IPS DF 19.7 (cell line): ENCODE data around the gene ZNF275.
"Not testable (repeated sequence)": the region's sequence is repeated elsewhere in the genome, so short reads cannot be mapped to it uniquely, and the experiment has no call there.

Experiments used
- DNase-seq: peaks from one replicate; pipeline ENCODE4 v3.0.0-alpha.2; 2013; ENCODE audit warnings: low read depth, low spot score

Gene ZNF275

DNA sequence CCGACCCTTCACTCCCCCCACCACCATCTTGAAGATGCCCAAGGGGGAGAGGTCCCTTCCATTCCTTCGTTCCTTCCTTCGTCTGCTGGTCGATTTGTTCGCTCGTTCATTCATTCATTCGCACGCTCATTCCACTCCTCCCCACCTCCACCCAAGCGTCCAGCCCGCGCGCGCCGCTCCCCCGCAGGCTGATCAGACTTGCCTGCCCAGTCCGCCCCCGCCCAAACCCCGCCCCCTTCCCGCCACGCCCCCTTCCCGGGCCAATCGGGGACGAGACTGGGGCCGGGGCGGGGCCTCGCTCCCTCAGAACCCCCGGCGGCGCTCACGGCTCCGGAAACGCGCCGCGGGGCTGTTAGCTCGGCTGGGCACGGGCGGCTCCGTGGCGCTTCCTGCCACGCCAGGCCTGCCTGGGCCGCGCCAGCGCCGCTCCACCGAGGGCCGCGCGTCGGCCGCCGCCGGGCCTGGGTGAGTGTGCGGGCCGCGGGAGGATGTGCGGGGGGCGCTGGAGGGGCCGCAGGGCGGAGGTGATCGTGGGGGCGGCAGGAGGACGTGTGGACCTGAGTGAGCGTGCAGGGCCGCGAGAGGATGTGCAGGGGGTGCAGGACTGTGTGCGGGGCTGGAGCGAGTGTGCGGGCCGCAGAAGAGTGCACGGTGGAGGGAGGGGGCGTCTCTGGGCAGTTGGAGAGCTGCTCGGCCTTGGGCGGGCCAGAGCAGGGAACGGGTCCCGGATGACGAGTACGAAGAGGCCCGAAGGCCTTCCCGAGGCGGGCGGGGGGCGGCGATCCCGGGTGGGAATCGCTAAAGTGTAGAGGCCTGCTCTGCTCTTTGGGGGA is at the start of gene ZNF275:
ZNF275 (plus strand) TSS at position 333 of the 833 bp plus-strand sequence. CDS start 2,527 bp downstream, outside the sequence.
- DNase-seq: no peak

- DNase-seq: not testable (repeated sequence)
These were observed 48.3 kb upstream of the ZNF275 start for GRCh38 chrX:153285678-153286077.

GRCh38 chrX:153288807-153289206 is 45.1 kb upstream of the ZNF275 start:
- not testable (repeated sequence) for DNase-seq

DNA sequence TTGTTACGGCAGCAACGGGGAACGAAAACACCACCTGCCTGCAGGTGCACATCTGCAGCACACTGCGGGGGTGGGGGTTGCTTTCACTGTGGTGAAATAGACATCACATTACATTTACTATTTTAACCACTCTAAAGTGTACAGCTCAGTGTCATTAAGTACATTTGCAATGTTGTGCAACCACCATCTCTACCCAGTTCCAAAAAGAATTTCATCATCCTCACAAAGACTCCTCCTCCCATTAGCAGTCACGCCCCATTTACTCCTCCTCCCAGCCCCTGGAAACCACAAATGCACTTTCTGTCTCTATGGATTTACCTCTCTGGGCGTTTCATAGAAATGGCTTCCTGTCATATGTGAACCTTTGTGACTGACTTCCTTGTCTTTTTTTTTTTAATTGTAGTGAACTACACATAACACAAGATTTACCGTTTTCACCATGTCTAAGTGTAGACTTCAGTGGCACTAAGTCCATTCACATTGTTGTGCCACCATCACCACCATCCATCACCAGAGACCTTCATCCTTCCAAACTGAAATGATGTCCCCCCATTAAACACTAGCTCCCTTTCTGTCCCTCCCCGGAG is 40.4 kb upstream of the ZNF275 start:
- DNase-seq: not testable (repeated sequence)

DNA sequence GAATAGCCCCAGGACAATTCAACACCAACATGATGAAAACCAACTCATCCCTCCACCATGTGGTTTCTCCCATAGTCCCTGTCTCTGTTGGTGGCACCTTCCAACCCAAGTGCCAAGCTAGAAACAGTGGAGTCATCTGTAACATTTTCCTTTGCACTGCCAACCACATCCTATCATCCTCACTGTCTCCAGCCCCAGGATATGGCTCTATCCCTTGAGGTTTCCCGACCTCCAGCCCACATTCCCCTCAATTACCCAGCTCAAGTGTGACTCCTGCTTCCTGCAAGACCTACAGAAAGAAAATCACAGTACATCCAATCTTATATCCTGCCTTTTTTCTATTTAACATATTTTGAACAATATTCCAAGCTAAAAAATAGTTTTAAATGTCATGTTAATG is 36.6 kb upstream of the ZNF275 start:
- DNase-seq: no peak

DNA sequence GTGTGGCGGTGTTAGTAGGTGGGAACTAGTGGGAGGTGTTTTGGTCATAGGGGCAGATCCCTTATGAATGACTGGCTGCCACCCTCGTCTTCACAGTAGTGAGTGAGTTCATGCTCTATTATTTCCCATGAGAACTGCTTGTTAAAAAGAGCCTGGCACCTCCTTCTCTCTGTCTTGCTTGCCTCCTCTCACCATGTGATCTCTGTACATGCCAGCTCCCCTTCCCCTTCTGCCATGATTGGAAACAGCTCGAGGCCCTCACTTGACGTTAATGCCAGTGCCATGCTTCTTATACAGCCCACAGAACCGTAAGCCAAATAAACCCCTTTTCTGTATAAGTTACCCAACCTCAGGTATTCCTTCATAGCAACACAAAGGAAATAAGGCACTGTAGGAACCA is 34.1 kb upstream of the ZNF275 start:
- DNase-seq: no peak

- DNase-seq: no peak
These were observed 32.2 kb upstream of the ZNF275 start for GRCh38 chrX:153301746-153302145.

DNA sequence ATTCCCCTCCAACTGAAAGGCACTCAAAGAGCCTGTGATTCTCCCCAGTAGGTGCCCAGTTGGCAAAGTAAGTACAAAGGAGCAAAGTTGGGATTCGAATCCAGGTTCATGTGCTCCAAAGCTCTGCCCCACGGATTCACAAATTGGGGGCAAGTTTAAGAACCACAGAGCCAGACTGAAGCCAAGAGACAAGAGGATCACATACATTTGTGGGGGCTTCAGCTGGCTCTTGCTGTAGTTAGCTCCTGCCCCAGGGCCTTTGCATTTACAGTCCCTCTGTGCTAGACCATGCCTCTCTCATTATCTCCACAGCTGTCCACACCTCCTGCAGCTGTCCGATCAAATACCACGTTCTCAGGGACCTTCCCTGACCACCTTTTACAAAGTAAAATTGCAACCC is 31.2 kb upstream of the ZNF275 start:
- DNase-seq: no peak

GRCh38 chrX:153303276-153304262 is 30.4 kb upstream of the ZNF275 start:
- no peak for DNase-seq

DNA sequence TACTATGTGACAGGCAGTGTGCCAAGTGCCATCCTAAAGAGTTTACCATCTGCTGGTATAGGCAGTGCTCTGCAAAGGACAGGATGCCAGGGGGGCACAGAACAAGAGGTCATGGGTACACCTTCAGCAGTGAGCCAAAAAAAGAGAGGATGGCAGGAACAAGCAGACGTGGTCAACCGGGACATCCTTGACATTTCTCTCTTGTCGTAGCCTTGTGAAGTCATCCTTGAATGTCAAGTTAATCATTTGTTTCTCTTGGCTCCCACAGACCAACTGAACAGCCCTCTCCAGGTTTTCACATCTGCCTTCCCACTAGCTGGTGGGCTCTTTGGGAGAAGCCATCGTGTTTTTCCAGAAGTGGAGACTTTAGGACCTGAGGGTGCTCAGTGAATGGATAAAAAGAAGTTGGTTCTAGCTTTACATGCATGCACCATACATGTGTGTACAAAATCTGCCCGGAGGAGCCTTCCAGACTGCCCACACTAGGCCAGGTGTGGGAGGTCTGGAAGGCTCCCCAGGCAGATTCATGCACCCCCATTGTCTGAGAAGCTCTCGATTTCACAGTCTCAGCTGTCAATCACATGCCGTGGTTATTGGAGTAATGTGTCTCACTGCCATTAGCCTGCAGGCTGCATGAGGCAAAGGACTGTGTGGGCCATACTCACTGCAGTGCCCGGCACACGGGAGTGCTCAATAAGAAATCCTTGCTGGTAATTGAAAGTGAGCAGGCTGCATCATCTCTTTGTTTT is 28.8 kb upstream of the ZNF275 start:
- no peak for DNase-seq

DNA sequence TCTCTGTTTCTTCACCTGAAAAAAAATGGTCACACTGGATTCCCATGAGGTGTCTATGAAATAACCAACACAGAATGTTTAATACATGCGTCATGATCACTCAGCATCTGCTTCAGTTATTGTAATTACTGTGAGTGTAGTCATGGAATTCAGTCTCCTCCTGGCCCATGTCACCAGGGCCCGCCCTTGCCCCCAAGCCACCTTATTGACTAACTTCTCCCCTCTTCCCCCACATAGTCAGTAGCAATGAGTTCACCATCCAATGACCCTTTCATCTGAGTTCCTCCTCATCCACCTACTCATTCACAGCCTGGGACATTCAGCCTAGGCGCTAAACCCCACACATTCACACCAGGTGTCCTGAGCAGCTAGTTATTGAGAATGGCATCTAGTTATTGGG is 28.0 kb upstream of the ZNF275 start:
- DNase-seq: no peak

- no peak for DNase-seq
These were observed 27.3 kb upstream of the ZNF275 start for GRCh38 chrX:153306527-153307115.

DNA sequence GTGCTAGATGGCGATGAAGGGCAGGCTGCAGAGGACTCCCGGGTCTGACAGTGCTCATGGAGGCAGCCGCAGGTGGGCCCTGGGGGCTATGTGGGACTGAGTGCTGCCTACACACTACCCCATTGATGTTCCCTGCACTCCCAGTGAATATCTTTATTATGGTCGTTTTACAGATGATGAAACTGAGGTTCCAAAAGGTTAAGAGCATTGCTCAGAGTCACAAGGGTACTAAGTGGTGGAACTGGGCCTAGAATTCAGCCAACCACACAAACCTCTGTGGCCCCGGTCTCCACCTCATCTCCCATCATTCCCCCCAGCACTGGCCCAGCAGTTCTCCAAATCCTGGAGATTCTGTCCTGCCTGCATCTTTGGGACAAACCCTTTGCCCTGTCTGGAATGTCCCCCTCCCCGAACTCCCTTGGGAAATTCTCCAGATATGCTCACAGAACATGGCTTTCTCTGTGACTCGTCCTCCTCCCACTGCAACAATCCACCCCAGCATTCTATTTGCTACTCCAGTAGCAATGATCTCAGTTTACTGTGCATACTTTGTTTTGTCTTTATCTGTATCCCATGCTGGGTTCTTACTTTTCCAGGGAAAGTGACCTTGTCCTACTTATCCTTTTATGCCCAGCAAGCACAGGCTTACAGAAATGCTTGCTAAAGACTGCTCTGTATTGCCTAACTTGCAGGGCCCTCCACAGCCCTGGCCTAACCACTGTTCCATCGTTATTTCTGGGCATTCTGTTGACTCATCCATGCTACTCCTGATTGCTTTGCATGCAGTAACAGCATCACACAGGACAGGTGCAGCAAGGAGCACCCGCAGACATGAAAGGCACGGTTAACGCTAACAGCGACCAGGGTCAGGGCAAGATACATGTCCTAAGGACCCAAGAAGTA is 26.4 kb upstream of the ZNF275 start:
- no peak for DNase-seq

GRCh38 chrX:153310901-153311300 is 23.1 kb upstream of the ZNF275 start:
- no peak for DNase-seq

DNA sequence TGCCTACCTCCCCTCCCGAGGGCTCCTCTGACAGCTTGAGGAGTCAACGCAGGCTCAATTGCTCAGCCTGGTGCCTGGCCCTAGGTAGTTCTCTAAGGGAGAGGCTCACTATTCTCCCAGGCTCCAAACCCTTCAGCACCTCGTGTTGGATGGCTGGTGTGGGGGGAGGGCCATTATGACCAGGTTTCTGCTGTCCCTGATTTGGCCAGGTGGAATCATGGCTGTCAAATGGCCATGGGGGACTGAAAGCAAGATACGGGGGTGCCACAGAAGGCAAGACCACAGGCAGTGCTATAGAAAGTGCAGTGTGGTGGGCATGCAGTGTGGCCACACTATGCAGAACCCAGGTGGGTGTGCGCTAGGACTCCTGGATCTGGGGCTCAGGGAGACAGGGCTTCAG is 21.9 kb upstream of the ZNF275 start:
- DNase-seq: no peak

DNA sequence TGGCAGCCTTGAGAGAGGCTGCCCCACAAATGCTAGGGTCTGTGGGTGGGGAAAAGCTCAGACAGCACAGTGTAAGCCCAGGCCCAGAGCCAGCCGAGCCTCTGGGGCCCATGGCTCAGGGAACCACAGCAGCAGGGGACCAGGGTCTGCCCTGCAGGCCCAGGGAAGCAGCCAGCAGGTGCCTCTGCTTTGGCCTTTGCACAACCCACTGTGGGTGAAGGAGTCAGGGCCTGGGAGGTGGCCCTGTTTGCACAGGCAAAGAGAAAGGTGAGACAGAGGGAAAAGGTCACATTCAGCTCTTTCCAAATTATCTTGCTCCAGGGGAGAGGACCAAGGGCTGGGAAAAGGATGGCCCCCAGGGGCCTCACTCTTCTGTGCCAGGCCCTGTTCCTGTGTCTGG is 21.1 kb upstream of the ZNF275 start:
- no peak for DNase-seq

DNA sequence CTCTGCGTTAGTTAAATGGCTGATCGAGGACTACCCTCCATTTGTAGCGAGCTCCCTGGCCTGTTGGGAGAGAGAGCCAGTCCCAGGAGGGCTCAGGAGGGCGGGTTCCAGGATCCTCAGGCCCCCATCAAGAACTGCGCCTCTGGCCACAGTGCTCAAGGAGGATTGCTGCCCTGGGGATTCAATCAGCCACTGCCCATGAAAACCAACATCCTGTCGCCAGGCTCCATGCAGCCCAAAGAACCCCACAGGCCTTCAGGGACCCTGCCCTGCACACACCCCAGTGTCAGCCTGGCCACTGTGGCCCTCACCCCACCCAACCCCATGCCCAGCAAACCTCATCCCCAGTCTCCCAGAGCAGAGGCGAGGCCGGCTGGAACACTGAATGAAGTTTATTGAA is 16.6 kb upstream of the ZNF275 start:
- no peak for DNase-seq

- no peak for DNase-seq
These were observed 15.8 kb upstream of the ZNF275 start for GRCh38 chrX:153317996-153318722.

GRCh38 chrX:153318811-153319210 is 15.1 kb upstream of the ZNF275 start:
- no peak for DNase-seq
